Activated T-cell treated with anti-CD3 and anti-CD28 coated beads, Interleukin-2, amount 50 U/mL, for 48 hours (primary cell): ENCODE results near the gene ZNF549.

Experiments
- DNase-seq, 2 experiments: peaks; one replicate each; pipeline ENCODE4 v3.0.0-alpha.2; 2020

ZNF549 gene

DNA sequence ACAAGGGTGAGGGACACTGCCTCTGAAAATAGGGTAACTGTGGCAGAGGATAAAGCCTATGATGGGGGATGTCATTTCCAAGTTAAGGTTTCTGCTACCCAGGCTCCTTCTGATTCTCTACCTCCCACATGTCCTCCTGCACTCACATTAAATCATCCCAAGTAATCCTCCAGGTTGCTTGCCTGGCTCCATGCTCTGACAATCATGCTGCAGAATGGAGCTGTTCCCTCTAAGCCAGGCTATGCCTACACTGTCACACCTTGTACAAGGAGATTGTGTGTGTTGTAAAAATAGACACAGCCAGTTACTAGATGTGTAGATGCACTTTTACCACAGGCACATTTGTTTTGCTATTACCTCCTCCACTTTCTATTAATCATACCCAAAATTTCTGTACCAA, 43.6 kb downstream of the ZNF549 start:
- no peak for DNase-seq

DNA sequence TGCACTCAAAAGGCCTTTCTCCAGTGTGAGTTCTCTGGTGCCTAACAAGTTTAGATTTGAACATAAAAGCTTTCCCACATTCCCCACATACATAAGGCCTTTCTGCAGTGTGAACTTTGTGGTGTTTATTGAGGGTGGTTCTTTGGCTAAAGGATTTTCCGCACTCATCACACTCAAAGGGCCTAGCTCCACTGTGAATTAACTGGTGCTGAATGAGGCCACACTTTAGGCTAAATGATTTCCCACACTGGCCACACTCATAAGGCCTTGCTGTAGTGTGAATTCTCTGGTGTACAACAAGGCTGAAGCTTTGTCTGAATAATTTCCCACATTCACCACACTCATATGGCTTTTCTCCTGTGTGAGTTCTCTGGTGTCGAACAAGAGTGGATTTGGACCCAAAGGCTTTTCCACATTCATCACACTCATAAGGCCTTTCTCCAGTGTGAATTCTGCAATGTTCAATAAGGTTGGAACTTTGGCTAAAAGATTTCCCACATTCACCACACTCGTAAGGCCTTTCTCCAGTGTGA, 45.3 kb downstream of the ZNF549 start:
- no peak for DNase-seq

DNA sequence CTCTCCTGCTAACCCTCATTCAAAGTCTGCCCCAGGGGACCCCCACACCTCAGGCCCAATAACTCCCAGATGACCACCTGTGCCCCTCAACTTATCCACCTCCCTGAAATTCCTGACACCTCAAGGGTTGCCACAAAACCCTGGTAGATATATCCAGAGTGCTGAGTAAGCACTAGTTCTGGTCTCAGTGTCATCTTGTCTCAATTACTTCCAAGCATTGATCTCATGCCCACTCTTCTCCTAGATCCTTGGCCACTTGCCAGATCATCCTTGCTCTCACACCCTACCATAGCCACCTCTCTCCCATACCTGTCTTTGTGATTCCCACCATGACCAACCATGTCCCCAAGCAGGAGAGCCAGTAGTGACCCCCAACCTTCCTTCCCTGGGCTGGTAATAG, 49.5 kb downstream of the ZNF549 start:
- no peak for DNase-seq

DNA sequence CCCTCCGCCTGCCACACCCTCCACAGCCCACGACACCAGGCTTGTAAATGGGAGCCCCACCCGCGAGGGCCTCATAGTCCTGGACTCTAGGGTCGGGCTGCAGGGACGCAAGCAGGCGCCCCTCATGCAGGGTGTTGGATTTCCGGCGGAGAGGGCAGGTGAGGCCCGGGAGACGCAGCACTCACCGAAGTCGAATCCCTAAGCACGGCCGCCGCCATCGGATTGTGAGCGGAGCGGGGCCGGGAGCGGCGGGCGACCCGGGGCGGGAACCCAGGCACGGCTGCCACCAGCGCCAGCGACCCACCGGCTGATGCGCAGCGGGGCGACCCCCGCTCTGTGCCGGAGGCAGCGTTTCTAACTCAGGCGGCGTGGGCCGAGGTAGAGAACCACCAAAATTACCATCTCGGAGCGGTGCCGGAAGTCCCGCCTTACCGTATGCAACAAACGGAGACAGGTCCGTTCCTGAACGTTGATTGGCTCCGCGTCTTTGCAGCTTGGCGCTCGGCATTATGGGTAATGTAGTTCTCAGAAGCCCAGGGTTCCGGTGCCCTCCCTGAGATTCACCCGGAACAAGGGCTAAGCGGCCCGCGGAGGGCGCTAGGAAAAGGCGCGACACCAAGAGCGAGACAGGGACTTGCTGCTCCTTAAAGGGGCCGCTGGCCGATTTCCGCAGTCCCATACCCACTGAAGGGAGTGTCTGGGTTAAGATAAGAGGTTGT, 51.5 kb downstream of the ZNF549 start, which contains the start of gene ZNF416:
Gene ZNF416, minus strand, starts transcription at position 425 of the 719 bp plus-strand sequence. Its CDS starts 207 bp downstream, at position 218.
- DNase-seq, result peak; percentile 91 to 93

DNA sequence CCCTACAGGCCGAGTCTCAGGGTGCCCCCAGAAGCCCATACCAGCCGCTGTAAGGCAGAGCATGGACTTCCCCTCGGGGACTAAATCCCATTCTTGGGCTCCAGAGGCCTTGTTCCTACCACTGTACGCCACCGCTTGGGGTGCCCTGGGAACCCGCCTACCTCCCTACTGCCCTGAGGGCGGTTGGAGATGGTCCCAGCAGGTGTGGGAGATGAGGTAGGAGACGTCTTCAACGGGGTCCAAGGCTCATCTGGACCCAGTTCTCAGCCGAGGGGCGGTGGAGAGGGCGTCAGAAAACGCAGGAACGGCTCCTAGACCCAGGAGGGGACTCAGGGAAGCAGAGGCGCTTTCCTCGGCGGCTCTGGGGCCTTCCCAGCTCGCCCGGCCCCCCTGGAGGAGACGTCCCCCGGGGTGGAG, 56.0 kb downstream of the ZNF549 start:
- no peak for DNase-seq

DNA sequence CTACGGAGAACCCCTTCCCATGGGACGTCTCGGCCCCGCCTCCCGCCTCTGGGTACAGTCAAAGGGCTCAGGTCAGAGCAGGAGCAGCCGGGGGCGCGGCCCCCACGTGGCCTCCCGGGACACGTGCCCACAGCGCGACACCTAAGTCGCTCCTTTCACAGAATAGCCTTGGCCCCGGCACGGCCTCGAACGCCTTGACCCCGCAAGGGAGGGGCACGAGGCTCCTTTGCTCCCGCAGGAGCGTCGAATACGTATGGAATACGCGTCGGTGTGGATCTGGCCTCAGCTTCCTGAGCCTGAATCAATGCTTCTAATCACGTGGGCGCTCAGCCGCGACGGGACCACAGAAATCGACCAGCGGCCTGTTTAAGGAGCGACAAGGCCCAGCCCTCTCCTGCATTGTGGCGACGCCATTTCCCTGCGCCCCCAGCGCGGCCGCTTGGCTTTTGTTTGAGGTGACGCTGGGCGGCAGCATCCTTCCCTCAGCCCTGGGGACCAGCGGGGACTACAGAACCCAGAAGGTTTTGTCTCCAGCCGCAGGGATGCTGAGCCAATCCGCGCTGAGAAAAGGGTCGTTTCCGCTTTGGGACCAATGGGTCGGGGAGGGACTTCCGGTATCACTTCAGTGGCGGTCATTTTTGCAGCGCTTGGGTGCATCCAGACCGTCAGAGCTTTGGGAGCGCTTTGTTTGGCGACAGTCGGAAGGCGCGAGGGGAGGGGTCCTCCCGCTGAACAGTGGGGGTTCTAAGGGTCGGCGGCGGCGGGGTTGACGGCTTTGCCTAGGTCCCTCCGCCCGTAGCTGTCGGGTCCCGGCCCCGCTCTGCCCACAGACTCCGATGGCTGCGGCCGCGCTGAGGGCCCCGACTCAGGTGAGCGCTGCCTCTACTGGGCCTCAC, 56.6 kb downstream of the ZNF549 start, which contains the start of gene ZIK1:
Gene ZIK1, plus strand, starts transcription at position 625 of the 896 bp plus-strand sequence. Its CDS starts 212 bp downstream, at position 837.
- DNase-seq, result peak; percentile 81 to 84

DNA sequence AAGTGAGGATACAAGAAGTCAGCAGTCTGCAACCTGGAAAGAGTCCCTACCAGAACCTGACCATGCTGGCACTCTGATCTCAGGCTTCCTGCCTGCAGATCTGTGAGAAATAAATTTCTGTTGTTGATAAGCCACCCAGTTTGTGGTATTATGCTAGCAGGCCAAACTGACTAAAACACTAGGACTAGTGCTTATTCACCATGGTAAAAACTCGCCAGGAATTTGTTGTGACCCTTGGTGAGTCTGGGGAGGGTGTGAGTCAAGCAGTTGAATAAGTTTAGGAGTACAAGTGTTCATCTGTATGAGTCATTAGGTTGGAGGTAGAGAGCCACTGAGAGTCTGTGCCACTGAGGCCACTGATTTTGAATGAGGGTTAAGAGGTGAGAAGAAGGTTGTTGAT, 60.4 kb downstream of the ZNF549 start:
- no peak for DNase-seq

DNA sequence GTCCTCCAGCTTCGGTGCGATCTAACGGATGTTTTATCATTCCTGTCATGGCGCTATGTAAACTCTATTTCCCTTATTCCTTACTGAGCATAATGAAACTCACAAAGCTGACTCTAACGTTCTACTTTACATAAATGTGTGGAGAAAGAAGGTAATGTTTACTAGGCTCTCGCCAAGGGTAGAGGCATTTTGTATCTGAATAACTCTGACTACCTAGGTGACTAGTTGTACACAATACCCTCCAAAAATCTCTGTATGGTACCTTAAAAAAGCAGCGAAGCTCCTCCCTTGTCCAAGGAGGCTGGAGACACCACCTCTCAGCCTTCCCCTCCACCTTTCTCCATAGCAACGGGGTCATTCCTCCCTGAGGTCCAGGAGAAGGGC, 72.2 kb downstream of the ZNF549 start:
- DNase-seq, result no peak

DNA sequence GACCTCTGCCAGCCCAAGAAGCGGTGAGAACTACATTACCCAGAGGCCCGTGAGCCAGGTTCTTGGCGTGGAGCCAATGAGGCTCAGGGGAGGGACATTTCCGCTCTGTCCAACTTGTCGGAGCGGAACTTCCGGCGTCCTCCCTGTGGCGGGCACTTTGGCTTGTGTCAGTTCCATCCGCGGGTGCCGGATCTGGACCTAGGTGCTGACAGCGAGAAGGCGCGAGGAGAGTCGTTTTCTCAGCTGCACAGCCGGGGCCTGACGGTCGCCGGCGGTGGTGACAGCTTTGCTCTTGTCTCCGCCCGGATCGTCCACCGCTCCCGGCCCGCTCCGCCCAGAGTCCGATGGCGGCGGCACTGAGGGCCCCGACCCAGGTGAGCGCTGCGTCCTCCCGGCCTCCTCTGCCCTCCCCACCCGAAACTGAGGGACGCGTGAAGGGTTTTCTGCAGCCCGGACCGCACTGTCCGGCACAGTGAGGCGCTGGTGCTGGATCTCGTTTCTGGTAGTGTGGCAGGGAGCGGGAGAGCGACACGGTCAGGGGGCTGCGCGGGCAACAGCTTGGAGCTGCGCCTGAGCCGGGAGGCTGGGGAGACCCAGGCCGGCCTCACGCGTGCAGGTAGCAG, 72.7 kb downstream of the ZNF549 start, which contains the start of gene ZNF530:
Gene ZNF530, plus strand, starts transcription at position 125 of the 623 bp plus-strand sequence. CDS start 4,461 bp downstream, outside the sequence.
- peak; percentile 90 to 92 for DNase-seq

DNA sequence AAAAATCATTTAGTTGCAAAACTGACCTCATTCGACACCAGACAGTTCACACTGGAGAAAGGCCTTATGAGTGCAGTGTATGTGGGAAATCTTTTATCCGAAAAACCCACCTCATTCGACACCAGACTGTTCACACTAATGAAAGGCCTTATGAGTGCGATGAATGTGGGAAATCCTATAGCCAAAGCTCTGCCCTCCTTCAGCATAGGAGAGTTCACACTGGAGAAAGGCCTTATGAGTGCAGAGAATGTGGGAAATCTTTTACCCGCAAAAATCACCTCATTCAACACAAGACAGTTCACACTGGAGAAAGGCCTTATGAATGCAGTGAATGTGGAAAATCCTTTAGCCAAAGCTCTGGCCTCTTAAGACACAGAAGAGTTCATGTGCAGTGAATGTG, 79.8 kb downstream of the ZNF549 start:
- no peak for DNase-seq
